Measurements from ENCODE around the gene UGT1A1.

DNA sequence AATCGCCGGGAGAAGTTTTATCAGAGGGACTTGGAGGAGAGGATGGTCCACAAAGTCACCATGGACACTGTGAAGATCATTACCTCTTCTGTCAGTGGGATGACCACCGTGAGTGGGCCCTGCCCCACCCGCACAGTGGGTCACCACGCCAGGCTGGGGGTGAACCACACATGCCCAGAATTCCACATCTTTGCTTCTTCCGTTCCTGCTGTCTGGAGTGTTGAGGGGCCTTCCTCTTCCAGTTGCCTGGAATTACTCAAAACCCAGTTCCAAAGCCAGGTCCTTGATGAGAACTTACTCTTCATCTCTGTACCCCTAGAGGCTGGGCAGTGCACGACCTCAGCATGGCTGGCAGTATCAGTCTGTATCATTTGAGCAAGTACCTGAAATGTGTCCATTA, 40.1 kb downstream of the UGT1A1 start:
- no peak for TF ChIP-seq POLR2A (IDR thresholded peaks at IDR 0.05)
- TF ChIP-seq, protein P1, sequence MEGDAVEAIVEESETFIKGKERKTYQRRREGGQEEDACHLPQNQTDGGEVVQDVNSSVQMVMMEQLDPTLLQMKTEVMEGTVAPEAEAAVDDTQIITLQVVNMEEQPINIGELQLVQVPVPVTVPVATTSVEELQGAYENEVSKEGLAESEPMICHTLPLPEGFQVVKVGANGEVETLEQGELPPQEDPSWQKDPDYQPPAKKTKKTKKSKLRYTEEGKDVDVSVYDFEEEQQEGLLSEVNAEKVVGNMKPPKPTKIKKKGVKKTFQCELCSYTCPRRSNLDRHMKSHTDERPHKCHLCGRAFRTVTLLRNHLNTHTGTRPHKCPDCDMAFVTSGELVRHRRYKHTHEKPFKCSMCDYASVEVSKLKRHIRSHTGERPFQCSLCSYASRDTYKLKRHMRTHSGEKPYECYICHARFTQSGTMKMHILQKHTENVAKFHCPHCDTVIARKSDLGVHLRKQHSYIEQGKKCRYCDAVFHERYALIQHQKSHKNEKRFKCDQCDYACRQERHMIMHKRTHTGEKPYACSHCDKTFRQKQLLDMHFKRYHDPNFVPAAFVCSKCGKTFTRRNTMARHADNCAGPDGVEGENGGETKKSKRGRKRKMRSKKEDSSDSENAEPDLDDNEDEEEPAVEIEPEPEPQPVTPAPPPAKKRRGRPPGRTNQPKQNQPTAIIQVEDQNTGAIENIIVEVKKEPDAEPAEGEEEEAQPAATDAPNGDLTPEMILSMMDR (IDR thresholded peaks at IDR 0.05 in 8 of 11, conservative IDR thresholded peaks at IDR 0.05 in 3 of 11): no peak

Measured in spleen (tissue), 7 donors.